IMR-90 (cell line): ENCODE measurements around the gene HNRNPH3. TPM values are rescaled to one million over a fixed set of nuclear protein-coding genes. Genes with fewer than 3 reads are reported as not detected.

Experiments used
- ATAC-seq: fragments of 200-7000 bp; cut with Tn5 transposase; 2 replicates; pipeline ENCODE4 v1.9.1; 2020; ENCODE audit warnings: low read depth, mild to moderate bottlenecking, moderate library complexity
- BruUV-seq: library from RNA; stranded (reverse); fragments of 400-500 nt; replicated peaks from 2 replicates; lab custom pipeline; 2021; lab: Mats Ljungman, UMichigan
- CTCF ChIA-PET: fragments of 300-600 bp; formaldehyde crosslinking; extraction: SDS; loops from one replicate; lab custom pipeline; 2021; ENCODE audit warnings: antibody characterized with exemption; lab: Yijun Ruan, JAX
- POLR2A ChIA-PET: fragments of 300-600 bp; sonication (Branson Sonifier 250); formaldehyde crosslinking; loops from one replicate; lab custom pipeline; 2022; ENCODE audit warnings: antibody characterized with exemption; ENCODE audit not compliant: unreplicated experiment; lab: Charles Lee
- DNase-seq: peaks from one replicate; pipeline ENCODE4 v3.0.0; 2013
- H2AFZ ChIP-seq: replicated peaks from 2 replicates; pipeline ENCODE3; 2013; ENCODE audit warnings: low read length, mild to moderate bottlenecking; ENCODE audit not compliant: poor library complexity
- H2AK5ac ChIP-seq: 2 replicates; pipeline ENCODE4 v1.6.1; 2013; ENCODE audit warnings: low read depth, low read length, inconsistent platforms
- H2AK9ac ChIP-seq: replicated peaks from 2 replicates; pipeline ENCODE3; 2013; ENCODE audit warnings: mild to moderate bottlenecking, low read depth, low read length, moderate library complexity; ENCODE audit not compliant: poor library complexity
- H2BK120ac ChIP-seq: 2 replicates; pipeline ENCODE4 v1.6.1; 2013; ENCODE audit warnings: low read depth, low read length, inconsistent platforms
- H2BK15ac ChIP-seq: 3 replicates; pipeline ENCODE4 v1.6.1; 2013; ENCODE audit warnings: low read depth, low read length, inconsistent platforms
- H2BK20ac ChIP-seq: 2 replicates; pipeline ENCODE4 v1.6.1; 2013; ENCODE audit warnings: low read depth, mild to moderate bottlenecking, inconsistent platforms, low read length, moderate library complexity
- H2BK5ac ChIP-seq: 2 replicates; pipeline ENCODE4 v1.6.1; 2013; ENCODE audit warnings: mild to moderate bottlenecking, low read depth, low read length, inconsistent platforms; ENCODE audit not compliant: poor library complexity, severe bottlenecking
- H3K14ac ChIP-seq: replicated peaks from 2 replicates; pipeline ENCODE4 v1.6.1; 2013; ENCODE audit warnings: low read depth, low read length, inconsistent platforms
- H3K18ac ChIP-seq: 2 replicates; pipeline ENCODE4 v1.6.1; 2013; ENCODE audit warnings: low read depth, low read length, control low read depth
- H3K23ac ChIP-seq: 2 replicates; pipeline ENCODE4 v1.6.1; 2013; ENCODE audit warnings: low read depth, low read length, inconsistent platforms
- H3K27ac ChIP-seq: 2 replicates; pipeline ENCODE4 v1.5.1; 2013; ENCODE audit warnings: mild to moderate bottlenecking, control low read depth, low read length; ENCODE audit not compliant: insufficient read depth
- H3K27me3 ChIP-seq: 2 replicates; pipeline ENCODE4 v1.6.1; 2013; ENCODE audit warnings: low read length; ENCODE audit not compliant: control insufficient read depth, insufficient read depth
- H3K36me3 ChIP-seq: 2 replicates; pipeline ENCODE4 v1.6.1; 2013; ENCODE audit warnings: low read length, mixed read lengths; ENCODE audit not compliant: control insufficient read depth, insufficient read depth
- H3K4ac ChIP-seq: 2 replicates; pipeline ENCODE4 v1.6.1; 2013; ENCODE audit warnings: low read depth, low read length, inconsistent platforms
- H3K4me1 ChIP-seq: 2 replicates; pipeline ENCODE4 v1.6.1; 2013; ENCODE audit warnings: low read length, mixed read lengths; ENCODE audit not compliant: control insufficient read depth, insufficient read depth
- H3K4me2 ChIP-seq: 2 replicates; pipeline ENCODE4 v1.6.1; 2013; ENCODE audit warnings: low read depth, mild to moderate bottlenecking, control low read depth, low read length, moderate library complexity
- H3K4me3 ChIP-seq: 2 replicates; pipeline ENCODE4 v1.5.1; 2013; ENCODE audit warnings: low read depth, mild to moderate bottlenecking, control low read depth, low read length, moderate library complexity; ENCODE audit not compliant: insufficient read depth
- H3K56ac ChIP-seq: 2 replicates; pipeline ENCODE4 v1.6.1; 2013; ENCODE audit warnings: low read length, inconsistent platforms; ENCODE audit not compliant: insufficient read depth; ENCODE audit errors: extremely low read depth
- H3K79me1 ChIP-seq, 2 experiments: 2 replicates each; pipeline ENCODE4 v1.6.1; 2013; ENCODE audit warnings: low read length in 2 of 2, inconsistent platforms in 1 of 2, low read depth in 1 of 2
- H3K9ac ChIP-seq: 2 replicates; pipeline ENCODE4 v1.6.1; 2013; ENCODE audit warnings: low read depth, low read length, control low read depth
- H3K9me1 ChIP-seq: 2 replicates; pipeline ENCODE4 v1.6.1; 2013; ENCODE audit warnings: low read length, inconsistent platforms; ENCODE audit not compliant: insufficient read depth
- H3K9me3 ChIP-seq: 2 replicates; pipeline ENCODE4 v1.6.1; 2013; ENCODE audit warnings: low read length; ENCODE audit not compliant: control insufficient read depth, insufficient read depth
- H4K20me1 ChIP-seq: 2 replicates; pipeline ENCODE4 v1.6.1; 2013; ENCODE audit warnings: low read length, inconsistent platforms; ENCODE audit not compliant: insufficient read depth
- H4K5ac ChIP-seq: 2 replicates; pipeline ENCODE4 v1.6.1; 2013; ENCODE audit warnings: mild to moderate bottlenecking, low read depth, low read length, control low read depth
- H4K8ac ChIP-seq, 2 experiments: 2 replicates each; pipeline ENCODE4 v1.6.1; 2013; ENCODE audit warnings: low read depth in 2 of 2, low read length in 2 of 2, control low read depth in 1 of 2, inconsistent platforms in 1 of 2
- H4K91ac ChIP-seq: 2 replicates; pipeline ENCODE4 v1.6.1; 2013; ENCODE audit warnings: low read depth, low read length, inconsistent platforms; ENCODE audit not compliant: insufficient read depth
- BHLHE40 ChIP-seq: fragments of 150-350 bp; IDR thresholded peaks from 2 replicates; pipeline ENCODE4 v1.6.1; 2016; ENCODE audit warnings: mild to moderate bottlenecking, low read depth, low read length
- CEBPB ChIP-seq: IDR thresholded peaks from 2 replicates; pipeline ENCODE4 v1.6.1; 2012; ENCODE audit warnings: low read depth, low read length, improper control_type of control experiment
- CHD1 ChIP-seq: IDR thresholded peaks from 2 replicates; pipeline ENCODE4 v1.6.1; 2012; ENCODE audit warnings: low read depth, low read length, improper control_type of control experiment
- FOS ChIP-seq: fragments of 150-350 bp; IDR thresholded peaks from 2 replicates; pipeline ENCODE4 v1.6.1; 2016; ENCODE audit warnings: low read depth, low read length
- MAFK ChIP-seq: IDR thresholded peaks from 2 replicates; pipeline ENCODE4 v1.6.1; 2012; ENCODE audit warnings: low read depth, low read length, improper control_type of control experiment
- MAZ ChIP-seq: IDR thresholded peaks from 2 replicates; pipeline ENCODE4 v1.6.1; 2012; ENCODE audit warnings: low read depth, mild to moderate bottlenecking, low read length, improper control_type of control experiment, moderate library complexity, borderline replicate concordance
- MXI1 ChIP-seq: IDR thresholded peaks from 2 replicates; pipeline ENCODE4 v1.6.1; 2012; ENCODE audit warnings: low read depth, mild to moderate bottlenecking, low read length, moderate library complexity, borderline replicate concordance
- NFE2L2 ChIP-seq: fragments of 150-350 bp; IDR thresholded peaks from 2 replicates; pipeline ENCODE4 v1.6.1; 2016; ENCODE audit warnings: low read depth, mild to moderate bottlenecking, low read length
- POLR2A ChIP-seq: IDR thresholded peaks from 2 replicates; pipeline ENCODE4 v1.6.1; 2012; ENCODE audit warnings: mild to moderate bottlenecking, low read depth, low read length
- RAD21 ChIP-seq: IDR thresholded peaks from 2 replicates; pipeline ENCODE4 v1.6.1; 2012; ENCODE audit warnings: low read length, improper control_type of control experiment
- RCOR1 ChIP-seq: IDR thresholded peaks from 2 replicates; pipeline ENCODE4 v1.6.1; 2012; ENCODE audit warnings: mild to moderate bottlenecking, low read length, improper control_type of control experiment; ENCODE audit not compliant: insufficient replicate concordance
- RFX5 ChIP-seq: IDR thresholded peaks from 2 replicates; pipeline ENCODE4 v1.8.0; 2012; ENCODE audit warnings: low read depth, mild to moderate bottlenecking, low read length, moderate library complexity
- SMC3 ChIP-seq: fragments of 150-350 bp; IDR thresholded peaks from 2 replicates; pipeline ENCODE4 v1.6.1; 2016; ENCODE audit warnings: low read depth, mild to moderate bottlenecking, antibody characterized with exemption, low read length, moderate library complexity
- WGBS, 2 experiments: methylation state at CpG; one replicate each; pipeline versions ENCODE4 v1.1.5 to v1.1.7; 2013; ENCODE audit warnings: missing lambda C conversion rate in 2 of 2; ENCODE audit not compliant: insufficient read length in 1 of 2; ENCODE audit errors: extremely low coverage in 2 of 2; 5-methylcytosine and 5-hydroxymethylcytosine counted together
- dilution Hi-C: fragments of 300-500 bp; cut with HindIII; formaldehyde crosslinking; loops from one replicate; pipeline ENCODE4 v1.14.3; 2018; ENCODE audit warnings: low sequenced_read_pairs; ENCODE audit not compliant: unreplicated experiment
- in situ Hi-C: fragments of 300-500 bp; cut with MboI; formaldehyde crosslinking; loops from 3 replicates; pipeline ENCODE4 v1.14.3; 2019; ENCODE audit warnings: low sequenced_read_pairs, inconsistent platforms, mixed read lengths
- intact Hi-C: fragments of 100-400 bp; cut with micrococcal nuclease; formaldehyde crosslinking; loops from 2 replicates; pipeline ENCODE4 v1.10.0; 2022
- polyA plus RNA-seq, 3 experiments: library from polyadenylated mRNA; depleted of rRNA; stranded (reverse); fragments of >200 nt; gene quantifications; 2 replicates each; pipeline ENCODE4 v1.2.3, GENCODE V29; 2012; ENCODE audit warnings: low replicate concordance in 1 of 3
- total RNA-seq: library from RNA; depleted of rRNA; stranded (reverse); fragments of >200 nt; gene quantifications from 2 replicates; pipeline ENCODE4 v1.2.3, GENCODE V29; 2012
- TF ChIP-seq, protein P1 (sequence below): conservative IDR thresholded peaks from 2 replicates; pipeline ENCODE4 v1.5.1; 2012; ENCODE audit warnings: mild to moderate bottlenecking, low read depth, low read length, improper control_type of control experiment
- TF ChIP-seq, protein P2 (sequence below): fragments of 150-350 bp; IDR thresholded peaks from 2 replicates; pipeline ENCODE4 v1.6.1; 2016; ENCODE audit warnings: low read depth, mild to moderate bottlenecking, low read length, moderate library complexity, borderline replicate concordance
- TF ChIP-seq, protein P3 (sequence below): fragments of 150-350 bp; IDR thresholded peaks from 2 replicates; pipeline ENCODE4 v1.6.1; 2017; ENCODE audit warnings: mild to moderate bottlenecking, antibody characterized with exemption, low read length, low read depth

The HNRNPH3 gene
- total and polyA plus RNA-seq, 2 of the 4 experiments (the other 2 are of a cell fraction) = 10.6 to 142 TPM

DNA sequence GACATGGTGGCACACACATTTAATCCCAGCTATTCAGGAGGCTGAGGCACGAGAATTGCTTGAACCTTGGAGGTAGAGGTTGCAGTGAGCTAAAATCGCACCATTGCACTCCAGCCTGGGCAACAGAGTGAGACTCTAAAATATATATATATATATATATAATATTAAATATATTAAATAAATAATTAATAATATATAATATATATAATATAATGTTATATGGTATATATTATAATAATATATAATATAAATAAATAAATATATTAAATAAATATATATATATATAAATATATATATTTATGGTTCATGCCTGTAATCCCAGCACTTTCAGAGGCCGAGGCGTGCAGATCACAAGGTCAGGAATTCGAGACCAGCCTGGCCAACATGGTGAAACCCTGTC is 34.7 kb downstream of the HNRNPH3 start:
- CTCF ChIA-PET = no interaction called here
- POLR2A ChIA-PET = no interaction called here
- in situ Hi-C loops = no loop called here

More for the DNA sequence above, 34.7 kb downstream of the HNRNPH3 start:
- Histone ChIP-seq H3K18ac (no peak overlapping the region), H3K9me3 (0 out of 2 replicates have a peak, but pooled peaks cover 2% of the 10 kb centered on the region), H2BK5ac (no peak overlapping the region), H3K36me3 (peaks cover 41% of the 10 kb centered on the region), H2AFZ (no peak overlapping the region), H4K91ac (no peak overlapping the region), H2AK5ac (no peak overlapping the region), H4K5ac (no peak overlapping the region), H3K56ac (no peak overlapping the region), H4K20me1 (no peaks in the 10 kb centered on the region), H2BK120ac (no peak overlapping the region), H3K9ac (no peak overlapping the region), H3K4me1 (no peaks in the 10 kb centered on the region), H3K23ac (no peak overlapping the region), H2BK15ac (no peak overlapping the region), H3K4me2 (no peak overlapping the region), H3K79me1 (peaks cover 0 to 2% of the 10 kb centered on the region in 2 experiments; a peak in 1 of 4 replicates), H3K27ac (no peak overlapping the region), H2AK9ac (no peak overlapping the region), H4K8ac (no peak overlapping the region), H3K27me3 (no peaks in the 10 kb centered on the region), H2BK20ac (no peak overlapping the region), H3K14ac (no peak overlapping the region), H3K9me1 (no peaks in the 10 kb centered on the region), H3K4me3 (no peak overlapping the region), H3K4ac (no peak overlapping the region)
- DNase-seq (no peak), ATAC-seq (no peak)
- BruUV-seq = no TSS peak
- WGBS, 2 experiments = no CpG with 5 or more reads among the region's 5 CpGs
- intact Hi-C loops (no loop called here), dilution Hi-C loops (no loop called here)
- no peak for TF ChIP-seq RCOR1
- TF ChIP-seq, protein P1, sequence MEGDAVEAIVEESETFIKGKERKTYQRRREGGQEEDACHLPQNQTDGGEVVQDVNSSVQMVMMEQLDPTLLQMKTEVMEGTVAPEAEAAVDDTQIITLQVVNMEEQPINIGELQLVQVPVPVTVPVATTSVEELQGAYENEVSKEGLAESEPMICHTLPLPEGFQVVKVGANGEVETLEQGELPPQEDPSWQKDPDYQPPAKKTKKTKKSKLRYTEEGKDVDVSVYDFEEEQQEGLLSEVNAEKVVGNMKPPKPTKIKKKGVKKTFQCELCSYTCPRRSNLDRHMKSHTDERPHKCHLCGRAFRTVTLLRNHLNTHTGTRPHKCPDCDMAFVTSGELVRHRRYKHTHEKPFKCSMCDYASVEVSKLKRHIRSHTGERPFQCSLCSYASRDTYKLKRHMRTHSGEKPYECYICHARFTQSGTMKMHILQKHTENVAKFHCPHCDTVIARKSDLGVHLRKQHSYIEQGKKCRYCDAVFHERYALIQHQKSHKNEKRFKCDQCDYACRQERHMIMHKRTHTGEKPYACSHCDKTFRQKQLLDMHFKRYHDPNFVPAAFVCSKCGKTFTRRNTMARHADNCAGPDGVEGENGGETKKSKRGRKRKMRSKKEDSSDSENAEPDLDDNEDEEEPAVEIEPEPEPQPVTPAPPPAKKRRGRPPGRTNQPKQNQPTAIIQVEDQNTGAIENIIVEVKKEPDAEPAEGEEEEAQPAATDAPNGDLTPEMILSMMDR = no peak
- TF ChIP-seq POLR2A = no peak
- TF ChIP-seq CHD1 = no peak
- no peak for TF ChIP-seq FOS
- no peak for TF ChIP-seq RAD21
- no peak for TF ChIP-seq MAFK
- no peak for TF ChIP-seq MAZ
- no peak for TF ChIP-seq NFE2L2
- TF ChIP-seq RFX5 = no peak
- no peak for TF ChIP-seq MXI1
- no peak for TF ChIP-seq SMC3
- TF ChIP-seq, protein P2, sequence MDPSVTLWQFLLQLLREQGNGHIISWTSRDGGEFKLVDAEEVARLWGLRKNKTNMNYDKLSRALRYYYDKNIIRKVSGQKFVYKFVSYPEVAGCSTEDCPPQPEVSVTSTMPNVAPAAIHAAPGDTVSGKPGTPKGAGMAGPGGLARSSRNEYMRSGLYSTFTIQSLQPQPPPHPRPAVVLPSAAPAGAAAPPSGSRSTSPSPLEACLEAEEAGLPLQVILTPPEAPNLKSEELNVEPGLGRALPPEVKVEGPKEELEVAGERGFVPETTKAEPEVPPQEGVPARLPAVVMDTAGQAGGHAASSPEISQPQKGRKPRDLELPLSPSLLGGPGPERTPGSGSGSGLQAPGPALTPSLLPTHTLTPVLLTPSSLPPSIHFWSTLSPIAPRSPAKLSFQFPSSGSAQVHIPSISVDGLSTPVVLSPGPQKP = no peak
- no peak for TF ChIP-seq CEBPB
- TF ChIP-seq, protein P3, sequence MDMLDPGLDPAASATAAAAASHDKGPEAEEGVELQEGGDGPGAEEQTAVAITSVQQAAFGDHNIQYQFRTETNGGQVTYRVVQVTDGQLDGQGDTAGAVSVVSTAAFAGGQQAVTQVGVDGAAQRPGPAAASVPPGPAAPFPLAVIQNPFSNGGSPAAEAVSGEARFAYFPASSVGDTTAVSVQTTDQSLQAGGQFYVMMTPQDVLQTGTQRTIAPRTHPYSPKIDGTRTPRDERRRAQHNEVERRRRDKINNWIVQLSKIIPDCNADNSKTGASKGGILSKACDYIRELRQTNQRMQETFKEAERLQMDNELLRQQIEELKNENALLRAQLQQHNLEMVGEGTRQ = no peak
- TF ChIP-seq BHLHE40 = no peak
